Transverse colon (tissue), 4 donors: ENCODE data around the gene RBBP8NL.

Experiments
- EP300 ChIP-seq: sonication (generic); formaldehyde crosslinking; IDR thresholded peaks from one replicate; pipeline ENCODE4 v1.6.1; 2017; ENCODE audit warnings: antibody characterized with exemption, low read depth
- POLR2A ChIP-seq: fragments of 450-650 bp; IDR thresholded peaks from one replicate; pipeline ENCODE4 v1.6.1; 2016; ENCODE audit warnings: antibody characterized with exemption, mild to moderate bottlenecking, moderate library complexity
- POLR2AphosphoS5 ChIP-seq, 3 donors: sonication (generic); formaldehyde crosslinking; IDR thresholded peaks; one replicate each; pipeline ENCODE4 v1.6.1; 2016; ENCODE audit warnings: antibody characterized with exemption in 3 of 3
- TF ChIP-seq, protein P1 (sequence below), 5 experiments: fragments of 200-600 bp in 3 of 5; fragments of 450-650 bp in 2 of 5; sonication (generic) in 3 of 5; IDR thresholded peaks; 1 replicate in 2 of 5; 2 replicates in 3 of 5; pipeline ENCODE4 v1.5.1; 2016 to 2017; ENCODE audit warnings: antibody characterized with exemption in 5 of 5, inconsistent platforms in 3 of 5, mild to moderate bottlenecking in 2 of 5, moderate library complexity in 1 of 5

DNA sequence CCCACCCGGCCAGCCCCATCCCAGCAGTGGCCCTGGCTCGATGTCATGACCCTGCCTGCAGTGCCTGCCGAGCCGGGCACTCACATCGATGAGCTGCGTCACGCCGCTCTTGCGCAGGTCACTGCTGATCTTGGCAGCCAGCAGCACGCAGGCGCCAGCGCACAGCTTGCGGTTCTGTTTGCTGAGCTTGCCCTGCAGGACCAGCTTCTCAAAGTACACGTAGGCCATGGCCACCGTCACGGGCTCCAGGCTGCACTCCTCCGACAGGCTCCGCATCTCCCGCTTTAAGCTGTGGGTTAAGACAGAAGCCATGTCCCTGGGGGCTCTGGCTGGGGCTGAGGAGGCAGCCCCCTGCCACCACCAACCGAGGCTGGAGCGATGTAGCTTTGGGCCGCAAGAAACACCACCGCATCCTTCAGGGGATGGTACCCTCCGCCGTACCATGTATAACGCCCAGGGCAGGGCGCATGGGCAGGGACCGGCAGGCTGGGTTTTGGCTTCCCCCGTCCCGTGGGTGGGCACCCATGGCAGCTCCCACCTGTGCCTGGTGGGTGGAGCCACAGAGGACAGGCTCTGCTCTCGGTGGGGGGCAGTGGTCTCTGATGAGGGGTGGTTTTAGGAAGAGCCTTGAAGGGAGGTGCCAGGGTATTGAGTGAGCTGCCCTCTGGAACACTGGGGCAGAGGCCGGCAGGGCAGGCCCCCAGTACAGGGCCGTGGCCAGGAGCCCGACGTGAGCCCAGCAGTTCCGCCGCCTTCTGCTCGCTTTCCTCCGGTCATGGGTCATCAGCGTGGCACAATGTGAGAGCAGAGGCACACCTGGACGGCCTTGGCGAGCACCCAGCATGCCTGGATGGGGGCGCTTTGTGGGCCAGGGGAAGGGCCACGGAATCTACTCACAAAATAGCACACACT, 35.9 kb downstream of the RBBP8NL start:
- TF ChIP-seq, protein P1, sequence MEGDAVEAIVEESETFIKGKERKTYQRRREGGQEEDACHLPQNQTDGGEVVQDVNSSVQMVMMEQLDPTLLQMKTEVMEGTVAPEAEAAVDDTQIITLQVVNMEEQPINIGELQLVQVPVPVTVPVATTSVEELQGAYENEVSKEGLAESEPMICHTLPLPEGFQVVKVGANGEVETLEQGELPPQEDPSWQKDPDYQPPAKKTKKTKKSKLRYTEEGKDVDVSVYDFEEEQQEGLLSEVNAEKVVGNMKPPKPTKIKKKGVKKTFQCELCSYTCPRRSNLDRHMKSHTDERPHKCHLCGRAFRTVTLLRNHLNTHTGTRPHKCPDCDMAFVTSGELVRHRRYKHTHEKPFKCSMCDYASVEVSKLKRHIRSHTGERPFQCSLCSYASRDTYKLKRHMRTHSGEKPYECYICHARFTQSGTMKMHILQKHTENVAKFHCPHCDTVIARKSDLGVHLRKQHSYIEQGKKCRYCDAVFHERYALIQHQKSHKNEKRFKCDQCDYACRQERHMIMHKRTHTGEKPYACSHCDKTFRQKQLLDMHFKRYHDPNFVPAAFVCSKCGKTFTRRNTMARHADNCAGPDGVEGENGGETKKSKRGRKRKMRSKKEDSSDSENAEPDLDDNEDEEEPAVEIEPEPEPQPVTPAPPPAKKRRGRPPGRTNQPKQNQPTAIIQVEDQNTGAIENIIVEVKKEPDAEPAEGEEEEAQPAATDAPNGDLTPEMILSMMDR (IDR thresholded peaks at IDR 0.05) = no peak
- TF ChIP-seq POLR2AphosphoS5 (IDR thresholded peaks at IDR 0.05) (no peak), POLR2A (no peak), EP300 (no peak)
